Fibroblast of skin of back (primary cell): ENCODE measurements around the gene SLC47A2.

Experiments used
- DNase-seq: peaks from one replicate; pipeline ENCODE4 v3.0.0-alpha.2; 2013

SLC47A2 gene

DNA sequence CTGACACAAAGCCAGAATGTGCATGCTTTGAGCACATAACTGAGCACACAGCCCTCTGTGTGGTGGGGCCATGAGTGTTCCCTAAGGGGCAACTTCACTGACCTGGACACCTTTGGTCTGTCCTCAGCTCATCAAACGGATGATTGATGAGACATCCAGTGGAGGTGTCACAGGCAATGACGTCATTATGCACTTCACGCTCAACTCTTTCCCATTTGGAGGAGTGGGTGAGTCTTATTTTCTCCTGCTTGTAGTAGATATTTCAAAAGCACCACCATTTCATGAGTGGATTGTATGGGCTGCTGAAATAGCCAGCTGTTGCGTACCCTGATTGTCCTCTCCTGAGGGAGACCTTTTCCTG, 51.6 kb downstream of the SLC47A2 start:
- no peak for DNase-seq

DNA sequence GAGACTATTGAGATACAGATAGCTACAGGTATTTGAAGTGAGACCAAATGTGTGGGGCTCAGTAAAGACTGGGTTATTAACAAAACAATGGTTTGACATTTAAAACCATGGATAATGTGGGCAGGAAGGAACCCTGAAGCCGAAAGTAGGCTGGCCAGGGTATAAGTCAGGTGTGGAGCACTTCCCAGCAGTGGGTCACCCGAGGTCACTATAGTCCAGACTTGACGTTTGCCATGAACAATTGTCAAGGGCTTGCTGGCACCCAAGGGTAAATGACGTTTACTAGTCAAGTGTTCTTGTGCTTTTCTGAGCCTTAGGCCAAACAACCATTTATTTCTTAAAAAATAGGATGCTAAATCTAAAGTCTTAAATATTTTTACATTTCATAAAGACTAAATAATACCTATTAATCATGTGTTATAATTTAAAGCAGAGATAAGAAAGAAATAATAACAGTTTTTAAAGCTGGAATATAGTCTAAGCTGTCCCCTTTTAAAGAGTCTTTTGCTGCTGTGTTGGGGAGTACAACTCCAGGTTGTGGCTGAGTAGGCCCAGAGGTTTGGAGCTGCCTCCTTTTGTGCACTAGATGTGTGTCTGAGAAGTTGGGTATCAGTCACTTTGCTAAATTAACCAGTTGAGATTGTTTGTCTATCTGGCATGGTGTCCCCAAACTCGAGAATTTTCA, 52.1 kb downstream of the SLC47A2 start:
- DNase-seq, result no peak

DNA sequence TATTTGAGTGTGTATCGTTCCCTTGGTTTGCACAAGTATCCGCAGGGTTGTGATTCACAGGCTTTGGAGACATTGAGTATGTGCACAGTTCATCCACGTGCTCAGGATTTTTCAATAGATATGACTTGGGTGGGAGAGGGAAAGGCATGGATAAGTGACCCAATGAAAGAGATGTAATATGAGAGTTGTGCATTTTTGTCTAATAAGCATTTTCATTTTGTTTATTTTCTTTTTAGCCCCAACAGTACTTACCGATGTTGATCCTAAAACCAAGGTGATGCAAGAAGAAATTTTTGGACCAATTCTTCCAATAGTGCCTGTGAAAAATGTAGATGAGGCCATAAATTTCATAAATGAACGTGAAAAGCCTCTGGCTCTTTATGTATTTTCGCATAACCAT, 53.3 kb downstream of the SLC47A2 start:
- no peak for DNase-seq

DNA sequence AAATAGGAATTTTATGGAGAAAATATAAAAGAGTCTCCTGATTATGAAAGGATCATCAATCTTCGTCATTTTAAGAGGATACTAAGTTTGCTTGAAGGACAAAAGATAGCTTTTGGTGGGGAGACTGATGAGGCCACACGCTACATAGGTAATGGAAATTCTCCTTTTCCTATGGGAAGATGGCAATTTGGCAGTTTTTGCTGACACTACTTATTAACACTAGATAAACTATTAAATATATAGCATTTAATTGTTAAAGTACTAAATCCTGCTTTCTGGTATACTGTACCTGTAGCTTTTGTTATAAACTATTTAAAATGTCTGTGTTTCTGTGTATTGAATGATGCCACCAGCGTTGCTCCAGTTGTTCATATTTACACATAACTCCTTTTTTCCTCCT, 55.3 kb downstream of the SLC47A2 start:
- no peak for DNase-seq

DNA sequence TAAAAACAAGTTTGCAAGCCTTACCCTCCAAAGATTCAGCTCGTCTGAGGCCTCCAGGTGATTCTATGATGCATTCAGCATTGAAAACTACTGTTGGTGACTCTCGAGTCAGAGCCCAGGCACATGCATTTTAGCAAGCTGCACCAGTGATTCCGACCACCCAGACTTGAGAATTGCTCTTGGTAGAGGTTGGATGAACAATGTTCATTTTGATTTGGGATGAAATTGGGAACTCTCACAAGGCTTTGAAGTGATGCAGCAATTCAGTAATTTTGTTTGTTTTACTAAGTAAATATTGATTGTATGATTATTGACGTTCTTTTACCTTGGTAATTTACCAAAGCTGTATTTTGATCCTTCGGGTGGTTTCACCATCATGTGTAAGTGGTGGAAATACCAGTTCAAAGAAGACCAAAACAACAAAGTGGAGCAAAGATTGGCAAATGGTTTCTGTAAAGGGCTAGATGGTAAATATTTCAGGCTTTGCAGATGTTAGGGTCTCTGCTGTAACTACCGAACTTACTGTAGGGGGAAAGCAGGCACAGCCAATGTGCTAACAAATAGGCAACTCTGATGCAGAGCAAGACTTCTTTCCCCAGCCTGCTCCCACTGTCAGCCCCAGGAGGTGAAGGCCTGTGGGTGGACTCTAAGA, 56.0 kb downstream of the SLC47A2 start:
- DNase-seq, result no peak

DNA sequence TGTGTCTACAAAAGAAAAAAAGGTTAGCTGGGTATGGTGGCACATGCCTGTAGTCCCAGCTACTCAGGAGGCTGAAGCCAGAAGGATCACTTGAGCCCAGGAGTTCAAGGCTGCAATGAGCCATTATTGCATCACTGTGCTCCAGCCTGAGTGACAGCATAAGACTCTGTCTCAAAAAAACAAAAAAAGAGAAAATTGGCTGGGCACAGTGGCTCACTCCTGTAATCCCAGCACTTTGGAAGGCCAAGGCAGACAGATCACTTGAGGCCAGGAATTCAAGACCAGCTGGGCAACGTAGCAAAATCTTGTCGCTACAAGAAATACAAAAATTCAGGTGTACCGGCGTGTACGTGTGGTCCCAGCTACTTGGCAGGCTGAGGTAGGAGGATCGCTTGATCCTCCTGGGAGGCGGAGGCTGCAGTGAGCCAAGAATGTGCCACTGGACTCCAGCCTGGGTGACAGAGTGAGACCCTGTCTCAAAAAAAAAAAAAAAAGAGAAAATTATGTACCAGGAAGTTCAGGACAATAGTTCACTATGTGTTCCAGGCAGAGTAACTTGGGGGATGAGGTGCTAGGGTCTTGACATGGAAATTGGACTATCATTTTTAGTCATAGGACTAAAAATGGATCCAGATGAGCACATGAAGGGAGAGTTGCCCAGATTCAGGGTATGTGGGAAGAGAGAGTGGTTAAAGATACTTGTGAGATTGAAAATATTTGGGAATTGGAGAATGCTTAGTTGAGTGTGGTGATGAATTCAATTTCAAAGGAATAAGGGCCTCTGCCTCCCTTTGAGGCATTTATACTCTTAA, 56.8 kb downstream of the SLC47A2 start:
- DNase-seq, result no peak

DNA sequence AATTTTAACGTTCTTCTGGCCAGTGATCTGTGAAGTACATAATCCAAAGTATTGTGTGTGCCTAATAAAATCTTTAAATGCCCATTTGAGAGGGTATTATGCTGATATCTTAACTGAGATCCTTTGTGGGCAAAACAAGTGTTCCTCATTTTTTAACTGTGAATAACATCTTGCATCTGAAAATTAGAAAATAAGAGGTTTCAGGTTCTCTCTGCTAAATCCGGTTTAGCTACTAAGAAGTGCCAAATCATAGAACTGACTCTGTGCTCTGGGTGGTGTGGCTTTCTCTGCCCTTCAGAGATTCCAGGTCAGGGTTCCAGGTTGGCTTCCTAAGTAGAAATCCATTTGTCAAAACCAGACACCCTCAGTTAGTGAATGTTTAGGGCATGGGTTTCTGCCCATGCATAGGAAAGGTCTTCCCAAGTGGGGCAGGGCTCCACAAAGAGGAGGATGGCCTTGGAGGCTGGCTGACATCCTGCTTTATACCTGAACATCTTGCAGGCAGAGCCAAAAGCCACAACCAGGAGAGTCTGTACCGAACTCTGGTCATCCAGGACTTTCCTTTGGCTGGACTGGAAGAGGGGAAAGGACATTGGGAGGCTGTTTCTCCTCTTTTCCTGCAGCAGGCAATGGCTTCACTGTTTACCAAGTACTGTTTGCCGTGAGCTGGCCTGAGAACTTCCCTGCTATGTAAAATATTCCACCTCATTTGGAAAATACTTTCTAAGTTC, 59.4 kb downstream of the SLC47A2 start:
- DNase-seq, result no peak

DNA sequence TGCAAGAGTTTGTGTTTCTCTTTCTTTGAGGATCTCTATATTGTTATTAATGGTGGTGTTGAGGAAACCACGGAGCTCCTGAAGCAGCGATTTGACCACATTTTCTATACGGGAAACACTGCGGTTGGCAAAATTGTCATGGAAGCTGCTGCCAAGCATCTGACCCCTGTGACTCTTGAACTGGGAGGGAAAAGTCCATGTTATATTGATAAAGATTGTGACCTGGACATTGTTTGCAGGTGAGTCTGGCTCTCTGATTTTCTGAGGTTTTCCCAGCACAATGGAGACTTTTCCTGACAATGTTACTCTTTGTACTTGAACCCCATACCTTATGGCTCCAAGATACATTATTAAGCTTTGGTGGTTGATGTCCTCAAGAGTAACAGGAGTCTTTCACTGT, 60.0 kb downstream of the SLC47A2 start:
- DNase-seq, result no peak

DNA sequence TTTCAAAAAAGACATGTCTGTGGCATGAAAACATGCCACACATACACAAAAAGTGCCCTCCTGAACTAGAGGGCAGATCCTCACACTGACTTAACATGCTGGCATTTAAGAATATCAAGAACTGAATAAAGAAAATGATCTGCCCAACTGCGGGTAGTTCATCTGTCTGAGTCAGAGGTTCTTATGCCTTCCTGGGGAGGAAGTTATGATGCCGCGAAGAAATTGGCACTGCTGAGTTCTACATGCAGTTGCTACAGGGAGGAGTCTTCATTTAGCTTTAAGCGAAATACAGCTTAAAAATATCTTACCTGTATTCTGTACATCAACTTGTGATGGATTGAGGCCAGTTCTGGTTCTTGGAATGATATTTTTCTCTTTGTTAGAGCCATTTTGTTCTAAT, 61.5 kb downstream of the SLC47A2 start:
- DNase-seq, result no peak

DNA sequence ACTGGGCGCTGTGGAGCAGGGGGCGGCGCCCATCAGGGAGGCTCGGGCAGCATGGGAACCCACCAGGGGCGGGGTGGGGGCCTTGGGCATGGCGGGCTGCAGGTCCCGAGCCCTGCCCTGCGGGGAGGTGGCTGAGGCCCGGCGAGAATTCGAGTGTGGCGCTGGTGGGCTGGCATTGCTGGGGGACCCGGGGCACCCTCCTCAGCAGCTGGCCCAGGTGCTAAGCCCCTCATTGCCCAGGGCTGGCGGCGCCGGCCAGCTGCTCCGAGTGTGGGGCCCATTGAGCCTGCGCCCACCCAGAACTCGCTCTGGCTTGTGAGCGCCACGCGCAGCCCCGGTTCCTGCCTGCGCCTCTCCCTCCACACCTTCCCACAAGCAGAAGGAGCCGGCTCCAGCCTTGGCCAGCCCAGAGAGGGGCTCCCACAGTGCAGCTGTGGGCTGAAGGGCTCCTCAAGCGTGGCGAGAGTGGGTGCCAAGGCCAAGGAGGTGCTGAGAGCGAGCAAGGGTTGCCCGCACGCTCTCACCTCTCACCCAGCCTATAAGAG, 62.0 kb downstream of the SLC47A2 start:
- DNase-seq, result no peak

DNA sequence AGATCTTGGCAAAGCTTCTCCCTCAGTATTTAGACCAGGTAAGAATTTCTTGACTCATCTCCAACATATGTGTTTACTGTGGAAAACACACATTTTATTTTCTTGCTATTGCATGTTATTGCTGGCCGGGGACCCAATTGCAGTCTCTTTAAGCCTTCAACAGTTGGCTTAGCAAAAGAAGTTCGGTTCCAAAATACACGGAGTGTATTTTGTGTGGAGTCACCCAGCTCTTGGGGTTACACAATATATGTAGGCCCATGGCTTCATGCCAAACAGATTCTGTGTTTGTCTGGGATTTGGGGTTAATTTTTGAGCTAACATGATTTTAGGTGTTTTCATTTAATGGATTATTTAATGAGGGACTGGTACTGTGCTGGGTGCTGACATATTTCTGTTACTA, 63.8 kb downstream of the SLC47A2 start:
- no peak for DNase-seq

DNA sequence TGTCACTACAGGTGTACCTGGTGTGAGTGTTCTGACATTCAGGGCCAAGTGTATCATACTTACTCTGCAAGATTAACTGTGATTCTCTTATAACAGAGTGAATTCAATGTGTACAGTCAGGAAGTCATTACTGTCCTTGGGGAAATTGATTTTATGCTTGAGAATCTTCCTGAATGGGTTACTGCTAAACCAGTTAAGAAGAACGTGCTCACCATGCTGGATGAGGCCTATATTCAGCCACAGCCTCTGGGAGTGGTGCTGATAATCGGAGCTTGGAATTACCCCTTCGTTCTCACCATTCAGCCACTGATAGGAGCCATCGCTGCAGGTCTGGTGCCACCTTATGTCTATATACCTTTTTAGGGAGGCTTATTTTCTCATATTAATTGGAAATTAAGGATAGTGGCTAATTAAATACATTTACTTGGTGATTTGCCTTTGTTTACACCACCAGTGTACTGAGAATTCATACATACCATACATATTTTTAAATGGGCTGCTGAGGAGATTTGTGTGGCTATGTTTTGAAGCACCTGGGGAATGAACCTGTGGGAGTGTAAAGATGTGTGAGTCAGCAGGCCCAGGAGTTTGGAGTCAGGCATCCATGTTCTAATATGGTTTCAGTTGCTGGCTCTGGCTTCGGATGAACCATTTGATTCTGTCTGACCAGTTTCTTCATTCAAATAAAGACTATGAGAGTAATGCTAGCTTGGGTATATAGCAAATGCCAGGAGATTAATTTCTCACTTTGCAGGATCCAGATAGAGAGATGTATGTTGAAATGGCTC, 64.7 kb downstream of the SLC47A2 start:
- DNase-seq, result no peak

DNA sequence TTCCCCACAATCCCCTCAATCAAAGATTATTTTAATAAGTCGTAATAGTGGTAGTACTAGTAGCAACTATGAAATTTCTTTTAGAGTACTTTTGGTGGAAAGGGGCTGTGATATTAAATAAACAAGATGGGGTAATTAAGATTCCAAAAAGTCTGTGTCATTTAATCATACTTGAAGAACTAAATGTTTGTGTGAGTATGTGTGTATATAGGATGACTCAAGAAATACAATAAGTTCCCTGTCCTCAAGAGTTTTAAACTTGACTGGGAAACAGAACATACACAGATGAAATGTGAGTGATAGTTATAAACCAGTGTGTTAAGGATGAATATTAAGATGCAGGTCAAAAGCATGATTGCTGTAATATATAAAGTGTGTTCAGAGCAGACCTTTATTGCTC, 65.6 kb downstream of the SLC47A2 start:
- DNase-seq, result peak; percentile 61

DNA sequence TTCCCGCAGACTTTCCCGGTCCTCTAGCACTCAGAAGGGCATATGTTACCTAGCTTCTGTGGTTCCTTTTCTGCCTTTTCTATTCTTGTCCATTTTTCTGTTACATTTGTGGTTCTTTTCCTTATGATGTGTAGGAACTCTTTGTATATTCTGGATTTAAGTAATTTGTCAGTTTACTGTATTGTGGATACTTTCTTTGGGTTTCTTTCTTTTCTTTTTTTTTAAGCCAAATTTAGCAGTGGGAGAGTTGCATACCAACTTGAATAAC, 67.2 kb downstream of the SLC47A2 start:
- no peak for DNase-seq

DNA sequence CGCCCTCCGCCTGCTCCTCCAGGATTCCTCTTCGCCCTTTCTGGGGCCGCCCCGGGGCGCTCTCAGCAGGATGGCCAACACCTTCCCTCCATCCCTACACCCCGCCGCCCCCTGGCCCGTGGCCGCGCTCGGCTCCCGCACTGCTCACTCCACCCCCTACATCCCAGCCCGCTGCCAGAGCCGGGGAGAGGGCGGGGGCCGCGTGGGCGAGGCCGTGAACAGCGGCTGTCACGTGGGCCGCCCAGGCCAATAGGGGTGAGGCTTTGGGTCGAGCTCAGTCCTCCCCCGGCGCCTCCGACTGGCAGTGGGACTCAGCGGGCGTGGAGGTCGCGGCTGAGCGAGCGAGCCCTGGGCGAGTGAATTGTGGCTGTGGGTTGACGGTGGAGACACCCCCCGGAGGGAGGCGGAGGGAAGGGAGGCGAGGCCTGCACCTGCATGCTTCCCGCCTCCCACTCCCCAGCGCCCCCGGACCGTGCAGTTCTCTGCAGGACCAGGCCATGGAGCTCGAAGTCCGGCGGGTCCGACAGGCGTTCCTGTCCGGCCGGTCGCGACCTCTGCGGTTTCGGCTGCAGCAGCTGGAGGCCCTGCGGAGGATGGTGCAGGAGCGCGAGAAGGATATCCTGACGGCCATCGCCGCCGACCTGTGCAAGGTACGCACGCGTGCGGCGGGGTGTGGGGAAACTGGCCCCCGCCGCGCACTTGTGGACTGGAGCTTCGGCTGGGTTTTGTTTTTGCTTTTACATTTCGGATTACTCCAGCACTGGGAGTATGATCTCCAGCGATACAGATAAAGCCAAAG, 67.7 kb downstream of the SLC47A2 start, which contains the start of gene ALDH3A2:
Gene ALDH3A2 (plus strand): TSS at position 277 of the 799 bp plus-strand sequence. CDS start 221 bp downstream, at position 498.
- DNase-seq, result peak; percentile 93

DNA sequence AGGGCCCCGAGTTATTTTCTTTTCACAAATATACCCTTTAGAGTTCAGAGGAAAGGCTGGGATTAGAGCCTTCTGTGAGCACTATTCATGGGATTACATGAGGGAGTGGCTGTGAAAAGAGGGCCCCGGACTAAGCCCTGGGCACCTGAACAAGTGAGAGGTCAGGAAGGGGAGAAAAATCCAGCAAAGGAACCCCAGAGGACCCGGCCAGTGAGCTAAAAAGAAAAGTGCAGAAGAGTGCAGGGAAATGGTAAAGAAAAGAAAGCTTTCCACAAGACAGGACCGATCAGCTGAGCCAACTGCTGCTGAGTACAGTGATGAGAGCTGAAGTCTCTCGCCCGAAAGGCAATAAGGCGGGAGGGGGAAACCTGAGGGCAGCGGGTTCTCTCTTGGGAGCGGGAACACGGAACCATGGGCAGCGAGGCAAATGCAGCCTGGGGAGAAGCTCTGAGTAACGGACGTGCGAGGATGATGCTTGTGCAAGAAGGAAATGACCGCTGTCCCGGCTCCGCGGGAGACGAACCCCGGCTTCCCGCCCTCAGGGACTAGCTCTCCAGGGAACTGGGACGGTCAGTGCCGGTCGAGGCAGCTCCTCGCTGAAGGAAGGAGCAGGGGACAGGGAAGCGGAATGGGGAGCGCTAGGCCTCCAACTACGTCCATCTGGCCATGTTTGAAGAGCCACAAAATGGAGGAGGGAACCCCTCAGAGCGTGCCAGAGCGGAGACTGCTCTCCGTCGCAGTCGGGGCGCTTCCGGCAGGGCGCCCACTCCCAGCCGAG, 68.5 kb downstream of the SLC47A2 start:
- DNase-seq, result peak; percentile 79

DNA sequence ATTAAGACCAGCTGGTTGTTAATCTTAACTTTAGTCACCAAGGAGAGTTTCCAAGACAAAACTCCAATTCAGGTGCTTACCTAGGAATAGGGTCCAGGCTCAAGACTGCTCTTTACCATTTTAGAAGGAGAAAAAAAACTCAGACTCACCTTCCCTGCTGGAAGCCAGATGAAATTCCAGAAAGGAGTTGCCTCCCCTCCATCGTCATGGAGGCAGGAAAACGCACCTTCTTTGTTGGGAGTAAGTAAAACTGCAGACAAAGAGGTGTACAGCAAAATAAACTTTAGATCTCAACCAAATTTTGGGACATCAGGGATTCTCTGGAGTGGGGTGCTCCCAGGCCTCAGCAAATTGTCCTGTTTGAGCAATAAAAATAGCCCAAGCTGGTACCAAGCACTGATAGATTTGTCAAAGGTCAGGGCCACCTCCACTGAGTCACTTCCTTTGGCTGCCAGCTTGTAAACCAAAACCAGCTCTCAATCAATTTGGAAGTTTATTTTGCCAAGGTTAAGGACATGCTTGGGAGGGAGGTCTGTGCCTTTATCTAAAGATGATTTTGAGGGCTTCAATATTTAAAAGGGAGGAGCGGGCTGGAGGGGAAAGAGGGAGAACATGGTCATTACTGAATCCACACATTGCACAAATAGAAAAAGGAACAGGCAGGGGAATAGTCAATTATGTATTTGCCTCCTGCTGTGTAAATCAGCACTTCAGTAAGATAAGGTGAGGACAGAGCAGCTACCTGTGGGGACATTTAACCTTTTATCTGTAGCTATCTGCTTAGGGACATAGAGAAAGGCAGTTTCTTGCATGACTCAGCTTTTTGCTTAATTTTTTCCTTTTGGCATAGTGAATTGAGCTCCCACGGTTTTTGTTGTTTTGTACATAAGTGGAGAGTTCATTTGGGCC, 69.3 kb downstream of the SLC47A2 start:
- peak; percentile 6 for DNase-seq

DNA sequence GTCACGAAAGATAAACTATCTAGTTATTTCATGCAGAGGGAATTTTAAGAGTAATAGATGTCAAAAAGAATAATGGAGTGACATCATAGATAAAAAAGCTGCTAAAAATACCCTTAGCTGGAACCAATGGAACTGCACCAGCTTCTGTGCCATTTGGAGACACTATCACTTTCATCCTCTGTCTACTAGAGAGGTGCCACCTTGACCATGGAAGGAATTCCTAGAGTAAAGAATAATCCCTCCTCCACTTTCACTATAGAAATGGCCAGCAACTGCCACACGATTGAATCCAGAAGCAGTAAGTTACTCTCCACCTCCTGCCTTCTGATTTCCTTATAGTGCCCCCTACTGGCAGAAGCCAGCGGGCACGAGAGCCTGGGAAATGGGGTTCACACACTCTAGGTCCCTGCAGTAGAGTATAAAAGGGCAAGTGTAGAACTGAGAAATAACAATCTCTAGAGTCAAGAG, 70.6 kb downstream of the SLC47A2 start:
- peak; percentile 11 for DNase-seq
